Measurements from ENCODE around the gene ITPR3.

The ITPR3 gene

GRCh38 chr6:33737267-33738026 lies 116.3 kb downstream of the ITPR3 start:
- no peak for DNase-seq (ENCODE audit: low read depth)

GRCh38 chr6:33738153-33738552 lies 117.0 kb downstream of the ITPR3 start:
- DNase-seq (ENCODE audit: low read depth) = no peak

GRCh38 chr6:33738879-33739278 lies 117.8 kb downstream of the ITPR3 start:
- DNase-seq (ENCODE audit: low read depth) = no peak

- no peak for DNase-seq (ENCODE audit: low read depth)
Measured at GRCh38 chr6:33739571-33739970, 118.4 kb downstream of the ITPR3 start.

GRCh38 chr6:33740204-33740608 lies 119.1 kb downstream of the ITPR3 start:
- no peak for DNase-seq (ENCODE audit: low read depth)

- DNase-seq (ENCODE audit: low read depth) = no peak
Measured at GRCh38 chr6:33740794-33741193, 119.7 kb downstream of the ITPR3 start.

- DNase-seq (ENCODE audit: low read depth) = no peak
Measured at GRCh38 chr6:33742092-33742491, 121.0 kb downstream of the ITPR3 start.

GRCh38 chr6:33742837-33743236 lies 121.7 kb downstream of the ITPR3 start:
- DNase-seq (ENCODE audit: low read depth) = no peak

GRCh38 chr6:33744001-33744848 lies 123.1 kb downstream of the ITPR3 start:
- peak; percentile 62 for DNase-seq (ENCODE audit: low read depth)

- no peak for DNase-seq (ENCODE audit: low read depth)
Measured at GRCh38 chr6:33744895-33745546, 123.9 kb downstream of the ITPR3 start.

GRCh38 chr6:33745548-33745947 lies 124.4 kb downstream of the ITPR3 start:
- DNase-seq (ENCODE audit: low read depth) = no peak

All from fibroblast of gingiva (primary cell).